H9 (cell line): ENCODE measurements around the gene MLPH. TPM values are rescaled to one million over a fixed set of nuclear protein-coding genes. Genes with fewer than 3 reads are reported as not detected.

ENCODE experiments used
- DNase-seq: peaks from one replicate; pipeline ENCODE4 v3.0.0-alpha.2; 2017
- H2AFZ ChIP-seq: one replicate; pipeline ENCODE4 v1.6.1; 2013; ENCODE audit warnings: mild to moderate bottlenecking, low read length, control low read depth, moderate library complexity
- H2AK5ac ChIP-seq: 2 replicates; pipeline ENCODE4 v1.6.1; 2013; ENCODE audit warnings: low read length, control low read depth, mixed read lengths; ENCODE audit not compliant: insufficient read length
- H2BK120ac ChIP-seq: one replicate; pipeline ENCODE4 v1.6.1; 2013; ENCODE audit warnings: low read depth, mild to moderate bottlenecking, low read length, control low read depth, inconsistent platforms; ENCODE audit not compliant: poor library complexity, severe bottlenecking
- H2BK12ac ChIP-seq: 2 replicates; pipeline ENCODE4 v1.6.1; 2013; ENCODE audit warnings: low read length, control low read depth, mixed read lengths, low read depth; ENCODE audit not compliant: insufficient read length
- H2BK15ac ChIP-seq: 2 replicates; pipeline ENCODE4 v1.6.1; 2013; ENCODE audit warnings: low read depth, low read length, control low read depth
- H2BK20ac ChIP-seq: one replicate; pipeline ENCODE4 v1.6.1; 2013; ENCODE audit warnings: low read depth, mild to moderate bottlenecking, low read length, control low read depth, inconsistent platforms; ENCODE audit not compliant: poor library complexity, severe bottlenecking
- H2BK5ac ChIP-seq: 2 replicates; pipeline ENCODE4 v1.6.1; 2013; ENCODE audit warnings: low read length, control low read depth, mixed read lengths; ENCODE audit not compliant: insufficient read length
- H3K14ac ChIP-seq: 2 replicates; pipeline ENCODE4 v1.6.1; 2013; ENCODE audit warnings: low read length, control low read depth; ENCODE audit not compliant: insufficient read depth
- H3K18ac ChIP-seq: 2 replicates; pipeline ENCODE4 v1.6.1; 2013; ENCODE audit warnings: low read depth, mild to moderate bottlenecking, mixed read lengths, low read length, control low read depth; ENCODE audit not compliant: insufficient read length
- H3K23ac ChIP-seq: 2 replicates; pipeline ENCODE4 v1.6.1; 2013; ENCODE audit warnings: low read length, control low read depth, mixed read lengths, low read depth; ENCODE audit not compliant: insufficient read length
- H3K23me2 ChIP-seq: 2 replicates; pipeline ENCODE4 v1.6.1; 2013; ENCODE audit warnings: low read depth, mild to moderate bottlenecking, mixed read lengths, low read length, control low read depth; ENCODE audit not compliant: insufficient read length, poor library complexity, severe bottlenecking
- H3K27ac ChIP-seq: 2 replicates; pipeline ENCODE4 v1.5.1; 2013; ENCODE audit warnings: low read length, control low read depth, mixed read lengths, low read depth; ENCODE audit not compliant: insufficient read length
- H3K27me3 ChIP-seq: 2 replicates; pipeline ENCODE4 v1.6.1; 2013; ENCODE audit warnings: low read length, control low read depth, inconsistent platforms; ENCODE audit not compliant: insufficient read depth
- H3K4ac ChIP-seq: 2 replicates; pipeline ENCODE4 v1.6.1; 2013; ENCODE audit warnings: low read depth, mild to moderate bottlenecking, control low read depth, inconsistent platforms, low read length, moderate library complexity
- H3K4me1 ChIP-seq: 2 replicates; pipeline ENCODE4 v1.6.1; 2013; ENCODE audit warnings: low read length, control low read depth, inconsistent platforms; ENCODE audit not compliant: insufficient read depth
- H3K4me2 ChIP-seq: 2 replicates; pipeline ENCODE4 v1.6.1; 2013; ENCODE audit warnings: low read length, control low read depth, mixed read lengths; ENCODE audit not compliant: insufficient read length, insufficient read depth
- H3K56ac ChIP-seq: 2 replicates; pipeline ENCODE4 v1.6.1; 2013; ENCODE audit warnings: low read depth, mild to moderate bottlenecking, mixed read lengths, low read length, control low read depth; ENCODE audit not compliant: insufficient read length
- H3K79me1 ChIP-seq: 2 replicates; pipeline ENCODE4 v1.6.1; 2013; ENCODE audit warnings: low read depth, mild to moderate bottlenecking, moderate library complexity, low read length, control low read depth, inconsistent platforms; ENCODE audit not compliant: insufficient read depth, poor library complexity, severe bottlenecking
- H3K79me2 ChIP-seq: 2 replicates; pipeline ENCODE4 v1.6.1; 2013; ENCODE audit warnings: low read length, control low read depth, inconsistent platforms; ENCODE audit not compliant: insufficient read depth
- H3K9ac ChIP-seq: 2 replicates; pipeline ENCODE4 v1.6.1; 2013; ENCODE audit warnings: low read length, control low read depth, mixed read lengths; ENCODE audit not compliant: insufficient read length; ENCODE audit errors: extremely low read depth
- H3K9me3 ChIP-seq: one replicate; pipeline ENCODE4 v1.6.1; 2013; ENCODE audit warnings: low read depth, low read length, inconsistent platforms; ENCODE audit not compliant: control insufficient read depth
- H3T11ph ChIP-seq: one replicate; pipeline ENCODE4 v1.6.1; 2013; ENCODE audit warnings: mild to moderate bottlenecking, low read length, control low read depth, inconsistent platforms
- H4K20me1 ChIP-seq: one replicate; pipeline ENCODE4 v1.6.1; 2013; ENCODE audit not compliant: control insufficient read depth, insufficient read length, insufficient read depth
- H4K5ac ChIP-seq: 2 replicates; pipeline ENCODE4 v1.6.1; 2013; ENCODE audit warnings: low read depth, mild to moderate bottlenecking, mixed read lengths, low read length, control low read depth; ENCODE audit not compliant: insufficient read length
- H4K8ac ChIP-seq: replicated peaks from 2 replicates; pipeline ENCODE4 v1.6.1; 2013; ENCODE audit warnings: low read length, control low read depth, mixed read lengths, low read depth; ENCODE audit not compliant: insufficient read length
- H4K91ac ChIP-seq: 2 replicates; pipeline ENCODE4 v1.6.1; 2013; ENCODE audit warnings: low read depth, mild to moderate bottlenecking, moderate library complexity, mixed read lengths, low read length, control low read depth; ENCODE audit not compliant: insufficient read length
- H3K27ac Mint-ChIP-seq, 3 experiments: 2 replicates in 2 of 3; 3 replicates in 1 of 3; pipeline ENCODE4 v1.8.0; 2020 to 2021; ENCODE audit warnings: mixed read lengths in 3 of 3, mild to moderate bottlenecking in 1 of 3, moderate library complexity in 1 of 3
- H3K27me3 Mint-ChIP-seq: 2 replicates; pipeline ENCODE4 v1.8.0; 2021; ENCODE audit warnings: low read depth, mild to moderate bottlenecking, moderate library complexity, mixed read lengths
- H3K36me3 Mint-ChIP-seq, 3 experiments: 2 replicates in 2 of 3; 3 replicates in 1 of 3; pipeline ENCODE4 v1.8.0; 2020 to 2021; ENCODE audit warnings: low read depth in 3 of 3, mixed read lengths in 3 of 3; ENCODE audit not compliant: insufficient read depth in 1 of 3
- H3K4me1 Mint-ChIP-seq, 2 experiments: 2 replicates each; pipeline ENCODE4 v1.8.0; 2020; ENCODE audit warnings: mixed read lengths in 2 of 2
- H3K4me3 Mint-ChIP-seq, 2 experiments: 2 replicates in 1 of 2; 3 replicates in 1 of 2; pipeline ENCODE4 v1.8.0; 2020 to 2021; ENCODE audit warnings: mild to moderate bottlenecking in 2 of 2, mixed read lengths in 2 of 2, moderate library complexity in 1 of 2
- H3K9me3 Mint-ChIP-seq, 2 experiments: 2 replicates in 1 of 2; 3 replicates in 1 of 2; pipeline ENCODE4 v1.8.0; 2020; ENCODE audit warnings: mild to moderate bottlenecking in 2 of 2, mixed read lengths in 2 of 2, moderate library complexity in 1 of 2
- WGBS: extraction: QIAGEN DNeasy Blood & Tissue Kit; methylation state at CpG from one replicate; pipeline ENCODE4 v1.1.7; 2013; ENCODE audit warnings: missing lambda C conversion rate, low lambda C conversion rate, mixed read lengths; ENCODE audit not compliant: insufficient read length; ENCODE audit errors: extremely low coverage; 5-methylcytosine and 5-hydroxymethylcytosine counted together
- total RNA-seq: library from RNA; stranded (reverse); gene quantifications from 2 replicates; pipeline ENCODE4 v1.2.1, GENCODE V29; 2021
- TF ChIP-seq, protein P1 (sequence below): fragments of 200-600 bp; sonication (generic); conservative IDR thresholded peaks from 3 replicates; pipeline ENCODE4 v1.8.0; 2021; ENCODE audit warnings: antibody characterized with exemption, mild to moderate bottlenecking

The MLPH gene
- total RNA-seq, 1 experiment from 2014 or later, result 3.4 TPM

DNA sequence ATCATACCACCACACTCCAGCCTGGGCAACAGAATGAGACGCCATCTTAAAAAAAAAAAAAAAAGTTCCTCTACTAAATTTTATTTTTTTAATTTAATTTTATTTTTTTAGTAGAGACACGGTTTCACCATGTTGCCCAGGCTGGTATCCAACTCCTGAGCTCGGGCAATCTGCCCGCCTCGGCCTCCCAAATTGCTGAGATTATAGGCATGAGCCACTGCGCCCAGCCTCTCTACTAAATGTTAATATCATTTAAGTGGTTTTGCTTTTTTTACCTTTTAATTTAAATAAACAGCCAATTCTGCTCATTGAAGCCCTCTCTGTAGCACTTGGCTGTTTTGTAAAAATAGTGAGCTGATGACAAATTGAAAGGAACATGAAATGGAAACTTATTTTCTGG, 94.3 kb downstream of the MLPH start:
- H3K79me1 ChIP-seq, result no peaks in the 10 kb centered on the region
- H2BK15ac ChIP-seq, result no peak overlapping the region
- no peaks in the 10 kb centered on the region for H3K27me3 ChIP-seq
- WGBS, result no CpG with 5 or more reads among the region's 6 CpGs
- no peak overlapping the region for H2AK5ac ChIP-seq
- peaks cover 26 to 39% of the 10 kb centered on the region in 2 experiments for H3K4me1 Mint-ChIP-seq
- no peak overlapping the region for H3K56ac ChIP-seq
- no peak overlapping the region for H3K4me2 ChIP-seq
- H3K4me1 ChIP-seq, result peaks cover 5% of the 10 kb centered on the region; the same call in 1 of the 2 replicates
- H2BK20ac ChIP-seq, result no peak overlapping the region
- H4K91ac ChIP-seq, result no peak overlapping the region
- H3K27ac ChIP-seq, result no peak overlapping the region
- no peak overlapping the region for H3K18ac ChIP-seq
- no peak overlapping the region for H4K8ac ChIP-seq
- TF ChIP-seq, protein P1, sequence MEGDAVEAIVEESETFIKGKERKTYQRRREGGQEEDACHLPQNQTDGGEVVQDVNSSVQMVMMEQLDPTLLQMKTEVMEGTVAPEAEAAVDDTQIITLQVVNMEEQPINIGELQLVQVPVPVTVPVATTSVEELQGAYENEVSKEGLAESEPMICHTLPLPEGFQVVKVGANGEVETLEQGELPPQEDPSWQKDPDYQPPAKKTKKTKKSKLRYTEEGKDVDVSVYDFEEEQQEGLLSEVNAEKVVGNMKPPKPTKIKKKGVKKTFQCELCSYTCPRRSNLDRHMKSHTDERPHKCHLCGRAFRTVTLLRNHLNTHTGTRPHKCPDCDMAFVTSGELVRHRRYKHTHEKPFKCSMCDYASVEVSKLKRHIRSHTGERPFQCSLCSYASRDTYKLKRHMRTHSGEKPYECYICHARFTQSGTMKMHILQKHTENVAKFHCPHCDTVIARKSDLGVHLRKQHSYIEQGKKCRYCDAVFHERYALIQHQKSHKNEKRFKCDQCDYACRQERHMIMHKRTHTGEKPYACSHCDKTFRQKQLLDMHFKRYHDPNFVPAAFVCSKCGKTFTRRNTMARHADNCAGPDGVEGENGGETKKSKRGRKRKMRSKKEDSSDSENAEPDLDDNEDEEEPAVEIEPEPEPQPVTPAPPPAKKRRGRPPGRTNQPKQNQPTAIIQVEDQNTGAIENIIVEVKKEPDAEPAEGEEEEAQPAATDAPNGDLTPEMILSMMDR, result no peak
- H3K79me2 ChIP-seq, result peaks cover 6% of the 10 kb centered on the region; the same call in 1 of the 2 replicates
- no peaks in the 10 kb centered on the region for H3K9me3 ChIP-seq
- H3K4me3 Mint-ChIP-seq, result 0 out of 5 replicates have a peak overlapping the region, but pooled peaks of 1 of the 2 experiments have one; percentile 50
- H2AFZ ChIP-seq, result no peak overlapping the region
- no peak overlapping the region for H3T11ph ChIP-seq
- no peak overlapping the region for H2BK120ac ChIP-seq
- H3K27ac Mint-ChIP-seq, result no peak overlapping the region
- H3K9ac ChIP-seq, result no peak overlapping the region
- no peak for DNase-seq
- H3K14ac ChIP-seq, result no peak overlapping the region
- no peaks in the 10 kb centered on the region for H4K20me1 ChIP-seq
- no peaks in the 10 kb centered on the region for H3K9me3 Mint-ChIP-seq
- H3K27me3 Mint-ChIP-seq, result no peaks in the 10 kb centered on the region
- H3K36me3 Mint-ChIP-seq, result peaks cover 0 to 26% (median 5%) of the 10 kb centered on the region in 3 experiments; a peak in 4 of 7 replicates
- H2BK12ac ChIP-seq, result no peak overlapping the region
- no peaks in the 10 kb centered on the region for H3K23me2 ChIP-seq
- no peak overlapping the region for H3K23ac ChIP-seq
- H2BK5ac ChIP-seq, result no peak overlapping the region
- no peak overlapping the region for H3K4ac ChIP-seq
- H4K5ac ChIP-seq, result no peak overlapping the region
